ENCODE results near the gene CYB5D1.

CYB5D1 gene

GRCh38 chr17:7833011-7833794 is 24.6 kb upstream of the CYB5D1 start:
- DNase-seq (ENCODE audit: low read depth, low spot score): no peak
- peak overlapping the region; percentile 100 for H3K27ac ChIP-seq

- H3K27ac ChIP-seq: peak within 1 kb of the TSS; percentile 100
- peak; percentile 83 for DNase-seq (ENCODE audit: low read depth, low spot score)
These were observed 23.8 kb upstream of the CYB5D1 start, which contains the start of gene KDM6B for GRCh38 chr17:7833795-7834541. TSS of gene KDM6B (plus strand) at chr17:7834217. CDS start at chr17:7845555, 11,338 bp downstream.

DNA sequence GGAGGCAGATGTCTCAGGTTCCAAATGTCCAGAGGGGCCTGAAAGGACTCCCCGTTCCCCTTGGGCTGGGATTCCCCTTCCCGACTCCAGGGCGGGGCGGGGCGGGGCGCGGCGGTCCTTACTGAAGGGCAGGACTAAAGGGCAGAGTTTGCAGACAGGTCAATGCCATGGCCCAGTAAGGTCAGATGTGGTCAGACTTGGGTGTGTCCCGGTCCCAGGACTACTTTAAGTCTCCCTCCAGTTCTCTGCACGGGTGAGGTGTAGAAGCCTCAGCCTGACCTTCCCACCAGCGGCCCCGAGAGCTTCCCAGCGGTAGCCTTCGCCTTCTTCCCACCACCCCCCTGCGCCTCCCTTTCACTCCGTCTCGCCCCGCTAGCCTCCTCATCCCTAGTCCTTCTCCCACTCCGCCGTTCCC is 23.3 kb upstream of the CYB5D1 start:
- DNase-seq (ENCODE audit: low read depth, low spot score): no peak
- H3K27ac ChIP-seq: peak overlapping the region; percentile 100

GRCh38 chr17:7834957-7835813 is 22.6 kb upstream of the CYB5D1 start:
- H3K27ac ChIP-seq: peak overlapping the region; percentile 100
- DNase-seq (ENCODE audit: low read depth, low spot score): peak; percentile 93

GRCh38 chr17:7835814-7836595 is 21.8 kb upstream of the CYB5D1 start:
- H3K27ac ChIP-seq: peak overlapping the region; percentile 100
- no peak for DNase-seq (ENCODE audit: low read depth, low spot score)

GRCh38 chr17:7836596-7837407 is 21.0 kb upstream of the CYB5D1 start:
- DNase-seq (ENCODE audit: low read depth, low spot score): no peak
- peak overlapping the region; percentile 100 for H3K27ac ChIP-seq

- H3K27ac ChIP-seq: peak overlapping the region; percentile 100
- no peak for DNase-seq (ENCODE audit: low read depth, low spot score)
These were observed 20.3 kb upstream of the CYB5D1 start for GRCh38 chr17:7837408-7838088.

DNA sequence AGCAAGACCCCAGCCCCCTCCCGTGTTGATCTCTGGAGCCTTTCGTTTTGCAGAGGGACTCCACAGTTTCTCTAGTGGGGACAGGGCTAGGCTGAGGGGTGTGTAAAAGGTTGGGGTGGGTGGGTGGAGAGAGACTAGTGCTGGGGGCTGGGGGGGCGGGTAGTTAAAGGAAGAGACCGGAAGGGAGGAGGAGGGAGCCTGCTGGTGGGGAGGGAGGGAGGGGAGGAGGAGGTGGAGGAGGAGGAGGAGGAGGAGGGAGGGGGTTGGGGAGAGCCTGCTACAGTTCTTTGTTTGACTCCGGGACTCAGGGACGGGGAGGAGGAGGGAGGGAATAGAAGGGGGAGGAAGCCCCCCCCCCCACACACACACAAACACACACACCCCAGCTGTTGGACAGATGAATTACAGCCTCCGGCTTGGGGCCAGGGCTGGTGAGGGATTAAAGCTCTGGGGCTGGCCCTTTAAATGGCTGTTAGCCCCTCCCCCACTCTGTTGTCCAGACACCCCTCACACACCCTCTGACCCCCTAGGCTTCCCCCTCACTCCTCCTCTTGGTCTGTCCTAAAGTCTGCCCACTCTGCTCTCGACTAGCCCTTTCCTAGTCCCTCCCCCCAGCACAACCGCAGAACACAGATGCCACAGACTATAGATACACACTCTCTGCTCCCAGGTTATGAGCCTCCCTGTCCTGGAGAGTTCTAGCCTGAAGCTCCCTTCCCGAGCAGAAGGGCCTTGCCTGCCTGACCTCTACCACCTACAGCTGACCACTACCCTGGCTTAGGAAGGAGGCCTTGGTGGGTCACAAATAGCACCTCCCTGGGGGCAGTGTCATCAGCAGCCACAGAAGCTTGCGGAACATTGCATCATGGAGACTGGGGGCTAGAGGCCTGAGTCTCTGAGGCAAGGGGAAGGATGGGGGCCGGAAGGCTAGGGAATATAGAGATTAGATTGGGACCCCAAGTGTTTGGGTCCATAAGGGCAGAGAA is 19.4 kb upstream of the CYB5D1 start:
- no peak for DNase-seq (ENCODE audit: low read depth, low spot score)
- H3K27ac ChIP-seq: peak overlapping the region; percentile 100

- peak overlapping the region; percentile 100 for H3K27ac ChIP-seq
These were observed 18.5 kb upstream of the CYB5D1 start for GRCh38 chr17:7839190-7839875.

DNA sequence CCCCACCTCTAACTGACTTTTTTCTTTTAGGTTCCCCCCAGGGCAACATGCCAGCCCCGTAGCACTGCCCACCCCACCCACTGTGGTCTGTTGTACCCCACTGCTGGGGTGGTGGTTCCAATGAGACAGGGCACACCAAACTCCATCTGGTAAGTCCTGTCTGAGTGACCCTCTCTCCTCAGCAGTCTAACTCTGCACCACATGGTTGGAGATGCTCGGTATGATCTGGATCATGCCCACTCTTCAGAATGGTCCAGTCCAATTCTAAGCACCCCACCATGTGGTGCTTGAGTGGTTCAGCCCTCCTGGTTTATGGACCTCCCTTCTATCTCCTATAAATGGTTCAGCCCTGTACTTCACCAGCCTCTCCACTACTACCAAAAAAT is 17.9 kb upstream of the CYB5D1 start:
- DNase-seq (ENCODE audit: low read depth, low spot score): no peak
- H3K27ac ChIP-seq: peak overlapping the region; percentile 100

More at GRCh38 chr17:7839190-7839875, 18.5 kb upstream of the CYB5D1 start:
- DNase-seq (ENCODE audit: low read depth, low spot score): no peak

- DNase-seq (ENCODE audit: low read depth, low spot score): no peak
- H3K27ac ChIP-seq: peak overlapping the region; percentile 100
These were observed 17.4 kb upstream of the CYB5D1 start for GRCh38 chr17:7840441-7840840.

GRCh38 chr17:7840875-7841274 is 16.9 kb upstream of the CYB5D1 start:
- DNase-seq (ENCODE audit: low read depth, low spot score): no peak
- H3K27ac ChIP-seq: peak overlapping the region; percentile 100

DNA sequence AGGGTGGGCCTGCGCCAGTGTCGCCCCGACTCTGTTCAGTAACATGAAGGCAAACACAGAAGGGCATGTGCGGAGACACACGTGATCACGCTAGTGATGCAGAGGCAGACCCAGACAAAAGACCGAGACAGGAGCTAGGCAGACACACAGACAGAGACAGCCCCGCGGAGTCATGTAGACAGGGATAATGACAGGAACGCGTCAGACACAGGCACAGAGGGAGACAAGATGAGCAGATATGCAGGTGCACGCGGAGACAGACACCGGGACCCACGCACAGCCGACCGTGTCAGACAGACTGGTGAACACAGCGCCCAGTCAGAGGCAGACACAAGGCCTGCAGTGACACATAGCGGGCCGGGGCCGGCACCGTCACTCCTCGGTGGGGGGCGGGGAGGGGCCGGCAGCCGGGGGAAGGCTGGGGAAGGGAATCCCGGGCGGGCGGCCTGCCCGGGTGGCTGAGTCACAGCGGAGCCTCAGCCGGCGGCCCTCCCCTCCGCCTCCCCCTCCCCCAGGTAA is 16.3 kb upstream of the CYB5D1 start:
- H3K27ac ChIP-seq: peak overlapping the region; percentile 100

DNA sequence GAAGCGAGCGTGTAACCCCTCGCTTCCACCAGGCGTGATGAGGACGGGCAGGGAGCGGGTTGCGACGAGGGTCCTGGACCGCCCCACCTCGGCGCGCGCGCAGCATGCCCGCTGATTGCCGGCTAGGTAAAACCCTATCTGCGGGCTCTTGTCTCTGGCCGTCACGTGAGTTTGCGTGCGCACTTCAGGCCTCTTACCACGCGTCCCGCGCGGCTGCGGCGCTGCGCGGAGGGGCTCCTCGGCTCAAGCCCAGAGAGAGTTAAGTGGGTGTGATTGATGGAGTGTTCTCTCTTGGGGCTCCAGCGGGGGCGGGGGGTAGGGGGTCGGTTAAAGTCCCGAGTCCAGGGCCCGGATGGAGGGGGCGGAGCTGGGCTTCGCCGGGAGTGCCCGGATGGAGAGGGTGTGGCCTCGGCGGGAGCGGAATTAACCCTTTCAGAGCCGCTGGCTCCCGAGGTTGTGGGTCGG is 15.9 kb upstream of the CYB5D1 start:
- peak overlapping the region; percentile 100 for H3K27ac ChIP-seq
- no peak for DNase-seq (ENCODE audit: low read depth, low spot score)

More for the DNA sequence above, 16.3 kb upstream of the CYB5D1 start:
- peak; percentile 73 for DNase-seq (ENCODE audit: low read depth, low spot score)

DNA sequence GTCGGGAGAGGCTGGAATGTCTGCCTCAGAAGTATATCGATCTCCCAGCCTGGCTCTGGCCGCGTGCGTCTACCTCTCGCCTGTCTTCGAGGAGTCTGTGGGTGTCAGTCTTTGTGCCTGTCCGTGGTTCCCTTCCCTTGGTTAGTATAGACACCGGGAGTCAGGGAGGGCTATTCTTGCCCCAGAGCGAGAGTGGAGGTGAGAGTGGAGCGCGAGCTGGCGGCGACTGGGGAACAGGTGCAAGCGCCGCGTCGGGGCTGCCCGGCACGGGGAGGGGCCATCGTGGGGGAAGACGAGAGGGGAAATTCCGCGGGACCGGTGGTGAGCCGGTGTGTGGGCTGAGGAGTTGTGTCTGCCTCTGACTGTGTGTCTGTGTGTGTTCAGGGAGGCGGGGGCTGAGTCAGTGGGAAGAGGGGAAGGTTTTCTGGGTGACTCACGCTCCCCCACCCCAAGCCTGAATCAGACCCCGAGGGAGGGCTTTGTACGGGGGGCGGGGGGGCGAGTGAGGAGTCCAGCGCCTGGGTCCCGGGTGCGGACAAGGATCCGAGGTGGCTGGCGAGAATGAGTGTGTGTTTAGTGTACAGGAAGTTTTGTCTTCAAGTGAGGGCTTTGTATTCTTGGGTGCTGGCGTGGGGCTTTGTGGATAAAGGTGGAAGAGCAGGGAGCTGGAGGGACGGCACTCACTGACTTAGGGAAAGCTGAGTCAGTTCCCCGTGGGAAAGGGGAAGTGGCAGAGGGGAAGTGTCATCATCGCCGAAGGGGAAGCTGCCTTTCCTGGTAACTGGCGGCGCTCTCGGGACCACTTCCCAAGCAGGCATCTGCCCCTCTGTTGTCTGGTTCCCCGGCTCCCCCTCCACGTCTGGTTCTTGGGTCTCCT is 15.2 kb upstream of the CYB5D1 start:
- peak; percentile 91 for DNase-seq (ENCODE audit: low read depth, low spot score)
- H3K27ac ChIP-seq: peak overlapping the region; percentile 100

Measured in epithelial cell of prostate (primary cell).